NCI-H2227 (cell line): ENCODE measurements around the gene ADAP2.
A peak's percentile ranks its signal among the peaks of the same experiment; 100 is the strongest.
"Not testable (repeated sequence)": the region's sequence is repeated elsewhere in the genome, so short reads cannot be mapped to it uniquely, and the experiment has no call there.

Experiments
- DNase-seq: peaks from one replicate; lab custom pipeline; 2025; ENCODE audit not compliant: unreplicated experiment; lab: John Stamatoyannopoulos, UW

The ADAP2 gene, protein sequence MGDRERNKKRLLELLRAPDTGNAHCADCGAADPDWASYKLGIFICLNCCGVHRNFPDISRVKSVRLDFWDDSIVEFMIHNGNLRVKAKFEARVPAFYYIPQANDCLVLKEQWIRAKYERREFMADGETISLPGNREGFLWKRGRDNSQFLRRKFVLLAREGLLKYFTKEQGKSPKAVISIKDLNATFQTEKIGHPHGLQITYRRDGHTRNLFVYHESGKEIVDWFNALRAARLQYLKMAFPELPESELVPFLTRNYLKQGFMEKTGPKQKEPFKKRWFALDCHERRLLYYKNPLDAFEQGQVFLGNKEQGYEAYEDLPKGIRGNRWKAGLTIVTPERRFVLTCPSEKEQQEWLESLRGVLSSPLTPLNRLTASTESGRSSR

DNA sequence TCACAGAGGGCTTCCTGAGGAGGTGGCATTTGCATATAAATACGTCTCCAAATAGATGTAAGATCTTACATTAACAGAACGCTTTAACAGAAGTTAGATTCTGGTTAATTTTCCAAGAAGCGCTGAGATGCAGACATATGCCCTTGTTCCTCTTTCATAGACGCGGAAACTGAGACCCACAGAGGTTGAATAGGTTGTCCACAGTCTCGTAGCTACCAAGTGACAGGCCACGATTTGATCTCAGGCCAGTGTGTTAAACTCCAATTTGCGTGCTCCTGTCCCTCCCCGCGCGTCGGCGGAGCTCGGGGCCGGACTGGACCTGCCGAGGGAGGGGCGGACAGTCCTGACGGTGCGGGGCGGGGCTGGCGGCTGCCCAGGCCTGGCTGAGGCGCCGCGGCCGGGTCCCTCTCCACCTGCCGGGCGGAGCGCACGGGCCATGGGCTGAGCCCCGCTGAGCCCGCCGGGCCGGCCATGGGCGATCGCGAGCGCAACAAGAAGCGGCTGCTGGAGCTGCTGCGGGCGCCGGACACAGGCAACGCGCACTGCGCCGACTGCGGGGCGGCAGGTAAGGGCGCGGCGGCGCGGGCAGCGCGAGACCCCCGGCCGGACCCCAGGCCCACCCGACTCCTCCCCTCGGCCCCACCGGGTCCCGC, at the start of gene ADAP2:
ADAP2 (plus strand) TSS at position 402 of the 653 bp plus-strand sequence; CDS start at position 472, 70 bp downstream.
- DNase-seq = peak; percentile 21

DNA sequence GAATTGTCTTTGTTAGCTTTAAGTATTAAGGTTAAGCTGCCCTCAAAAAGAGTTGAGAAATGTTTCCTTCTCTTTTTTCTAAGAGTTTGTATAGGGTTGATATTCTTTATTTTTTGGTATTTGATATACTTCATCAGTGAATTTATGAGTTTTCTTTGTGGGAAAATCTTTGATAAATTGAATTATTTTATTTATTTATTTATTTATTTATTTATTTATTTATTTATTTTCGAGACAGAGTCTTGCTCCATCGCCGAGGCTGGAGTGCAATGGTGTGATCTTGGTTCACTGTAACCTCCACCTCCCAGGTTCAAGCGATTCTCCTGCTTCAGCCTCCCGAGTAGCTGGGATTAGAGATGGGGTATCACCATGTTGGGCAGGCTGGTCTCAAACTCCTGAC, 35.6 kb upstream of the ADAP2 start:
- DNase-seq = no peak

DNA sequence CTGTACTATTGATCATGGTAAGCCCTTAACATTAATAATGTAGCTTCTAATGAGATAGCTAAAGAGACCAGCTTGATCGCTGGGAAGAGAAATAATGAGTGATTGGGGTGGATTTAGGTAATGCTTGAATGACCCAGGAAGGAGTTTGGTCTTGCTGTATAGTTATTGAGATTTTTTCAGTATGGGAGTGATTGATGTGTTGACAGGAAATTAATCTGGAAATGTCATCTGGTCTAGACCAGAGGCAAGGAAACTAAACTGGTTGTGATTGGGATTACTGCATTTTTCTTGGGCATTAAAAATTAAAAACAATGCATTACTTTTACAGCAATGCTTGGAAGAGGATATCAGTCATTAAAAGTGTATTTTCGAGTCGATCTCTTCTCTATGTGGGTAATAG, 27.5 kb upstream of the ADAP2 start:
- no peak for DNase-seq

DNA sequence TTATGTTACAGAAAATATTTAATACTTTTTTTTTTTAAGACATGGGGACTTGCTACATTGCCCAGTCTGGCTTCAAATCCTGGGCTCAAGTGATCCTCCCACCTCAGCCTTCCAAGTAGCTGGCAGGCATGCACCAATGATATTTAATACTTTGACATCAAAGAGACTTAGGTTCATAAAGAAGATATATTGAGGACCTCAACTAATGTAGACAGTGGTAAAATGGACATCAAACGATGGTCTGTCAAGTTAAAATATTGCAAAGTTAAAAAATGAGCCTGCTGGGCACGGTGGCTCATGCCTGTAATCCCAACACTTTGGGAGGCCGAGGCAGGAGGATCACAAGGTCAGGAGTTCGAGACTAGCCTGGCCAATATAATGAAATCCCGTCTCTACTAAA, 24.4 kb upstream of the ADAP2 start:
- no peak for DNase-seq

DNA sequence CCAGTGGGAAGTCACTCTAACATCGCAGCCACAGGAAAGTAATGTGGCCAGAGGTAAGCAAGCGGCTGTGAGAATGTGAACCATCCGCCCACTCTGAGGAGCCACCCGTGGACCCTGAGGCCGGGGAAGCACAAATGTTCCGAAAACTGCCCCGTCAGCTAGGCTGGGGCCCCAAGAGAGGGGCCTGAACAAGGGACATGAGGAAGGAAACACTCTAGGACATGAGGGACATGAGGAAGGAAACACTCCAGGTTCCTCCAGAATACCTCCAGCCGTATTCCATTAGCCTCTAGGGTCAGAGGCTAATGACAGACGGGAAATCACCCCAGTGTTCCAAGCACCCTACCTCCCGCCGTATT, 16.0 kb upstream of the ADAP2 start:
- no peak for DNase-seq

DNA sequence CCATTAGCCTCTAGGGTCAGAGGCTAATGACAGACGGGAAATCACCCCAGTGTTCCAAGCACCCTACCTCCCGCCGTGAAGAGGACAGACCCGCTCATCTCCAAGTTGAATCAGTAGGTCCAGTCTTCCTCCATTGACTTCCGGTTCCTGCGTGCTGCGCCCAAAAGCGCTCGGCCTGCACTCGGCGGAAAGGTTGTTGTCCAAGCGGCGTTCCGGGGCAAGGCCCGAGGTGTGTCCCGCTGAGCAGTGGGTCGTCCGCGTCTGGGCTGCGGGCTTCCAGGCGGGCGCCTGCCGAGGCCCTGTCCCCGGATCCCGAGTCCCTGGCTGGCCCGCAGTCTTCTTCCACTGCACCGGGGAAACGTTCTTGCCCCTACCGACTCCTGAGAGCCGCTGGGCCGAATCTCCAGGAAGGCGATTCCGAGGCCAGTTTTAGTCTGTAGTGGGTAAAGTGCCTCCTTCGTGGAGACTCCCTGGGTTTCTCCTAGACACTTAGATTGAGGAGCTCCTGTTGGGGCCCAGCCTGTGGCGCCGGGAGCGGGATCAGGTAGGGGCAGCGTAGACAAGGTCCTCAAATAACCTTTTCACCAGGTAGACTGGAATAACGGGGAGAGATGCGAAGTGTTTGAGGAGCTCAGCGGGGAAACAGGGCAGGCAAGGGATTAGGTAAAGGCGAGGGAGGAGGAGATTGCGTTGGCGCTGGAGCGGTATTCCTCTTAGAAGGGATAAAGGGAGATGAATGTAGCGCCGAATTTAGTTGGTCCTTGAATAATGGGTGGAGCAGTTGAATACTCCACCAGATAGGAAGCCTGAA, 15.4 kb upstream of the ADAP2 start, which contains the start of gene TEFM:
TEFM (minus strand) TSS at position 138 of the 811 bp plus-strand sequence; CDS start at position 98, 40 bp downstream.
- peak; percentile 91 for DNase-seq

DNA sequence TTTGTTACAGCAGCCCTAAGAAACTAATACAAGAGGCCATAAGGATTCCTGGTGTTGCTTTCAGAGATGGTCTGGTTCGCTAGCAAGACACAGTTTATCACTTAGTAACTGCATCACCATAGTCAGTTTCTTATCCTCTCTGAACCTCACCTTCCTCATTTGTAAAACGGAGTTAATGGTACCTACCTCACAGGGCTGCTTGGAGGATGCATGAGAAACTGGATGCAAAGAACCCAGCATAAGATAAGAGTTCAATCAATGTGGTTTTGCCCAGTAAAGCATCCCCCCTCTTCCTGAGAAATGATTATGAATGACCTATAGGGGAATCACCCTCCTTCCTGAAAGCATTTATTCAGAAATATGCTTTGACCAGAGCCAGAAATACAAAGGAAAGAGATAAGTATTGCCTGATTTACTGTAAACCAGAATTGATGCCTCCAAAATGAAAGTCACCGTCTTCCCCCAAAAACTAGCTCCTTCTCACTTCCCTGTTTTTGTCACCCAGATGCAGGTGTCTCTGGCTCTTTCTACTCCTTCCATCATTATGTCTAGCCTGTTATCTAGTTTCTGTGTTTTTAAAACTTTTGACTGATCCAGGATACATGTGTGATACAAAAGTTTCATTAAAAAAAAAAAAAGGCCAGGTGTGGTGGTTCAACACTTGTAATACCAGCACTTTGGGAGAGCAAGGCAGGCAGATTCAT, 12.9 kb upstream of the ADAP2 start:
- DNase-seq = no peak

DNA sequence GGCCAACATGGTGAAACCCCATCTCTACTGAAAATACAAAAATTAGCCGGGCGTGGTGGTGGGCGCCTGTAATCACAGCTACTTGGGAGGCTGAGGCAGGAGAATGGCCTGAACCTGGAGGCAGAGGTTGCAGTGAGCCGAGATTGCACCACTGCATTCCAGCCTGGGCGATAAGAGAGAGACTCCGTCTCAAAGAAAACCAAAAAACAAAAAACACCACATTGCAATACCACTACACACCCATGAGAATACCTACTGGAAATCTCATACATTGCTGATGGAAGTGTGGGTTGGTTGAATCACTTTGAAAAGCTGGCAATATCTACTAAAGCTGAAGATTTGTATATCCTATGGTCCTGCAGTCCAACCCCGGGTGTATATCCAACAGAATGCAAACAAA, 11.6 kb upstream of the ADAP2 start:
- not testable (repeated sequence) for DNase-seq

DNA sequence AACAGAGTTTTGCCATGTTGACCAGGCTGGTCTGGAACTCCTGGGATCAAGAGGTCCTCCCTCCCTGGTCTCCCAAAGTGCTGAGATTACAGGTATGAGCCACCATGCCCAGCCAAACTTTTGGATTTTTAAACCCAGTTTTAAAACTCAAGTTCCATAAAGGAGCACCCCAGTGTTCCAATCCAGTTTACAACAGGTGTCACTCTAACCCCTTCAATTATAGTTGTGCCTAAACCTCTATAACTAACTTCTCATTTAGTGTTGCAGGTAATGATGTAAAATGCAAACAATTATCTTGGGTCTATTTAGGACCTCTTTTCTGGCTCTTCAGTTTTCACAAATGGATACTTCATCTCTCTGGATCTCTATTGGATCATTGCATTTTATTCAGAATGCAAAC, 7.8 kb upstream of the ADAP2 start:
- DNase-seq = no peak

DNA sequence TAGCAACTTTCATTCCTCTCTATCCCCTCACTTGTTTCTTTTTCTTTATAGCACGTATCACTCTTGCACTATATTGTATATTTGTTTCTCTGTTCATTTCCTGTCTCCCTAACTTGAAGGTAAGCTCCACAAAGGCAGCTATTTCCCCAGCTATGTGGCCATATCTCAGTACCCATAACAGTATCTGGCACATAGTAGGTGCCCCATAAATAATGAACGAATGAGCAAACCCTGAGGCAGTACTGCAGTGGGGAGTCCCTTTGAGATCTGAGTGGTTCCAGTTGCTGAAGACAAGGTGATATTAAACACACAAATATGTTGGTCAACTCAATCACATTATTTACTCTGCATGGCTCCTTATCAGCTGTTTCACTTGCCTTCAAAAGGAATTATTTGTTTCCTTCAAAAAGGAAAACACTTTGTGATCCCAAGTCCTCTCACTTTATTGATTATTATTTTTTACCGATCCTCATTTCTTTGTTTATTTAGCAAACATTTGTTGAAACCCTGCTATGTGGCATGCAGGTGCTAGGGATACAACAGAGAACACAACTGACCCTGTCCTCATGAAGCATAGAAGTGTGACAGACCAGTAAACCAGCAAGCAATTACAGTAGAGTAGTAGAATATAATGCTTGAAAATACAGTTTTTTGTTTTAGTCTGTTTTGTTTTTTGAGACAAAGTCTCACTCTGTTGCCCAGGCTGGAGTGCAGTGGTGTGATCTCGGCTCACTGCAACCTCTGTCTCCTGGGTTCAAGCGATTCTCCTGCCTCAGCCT, 5.7 kb upstream of the ADAP2 start:
- DNase-seq = no peak

DNA sequence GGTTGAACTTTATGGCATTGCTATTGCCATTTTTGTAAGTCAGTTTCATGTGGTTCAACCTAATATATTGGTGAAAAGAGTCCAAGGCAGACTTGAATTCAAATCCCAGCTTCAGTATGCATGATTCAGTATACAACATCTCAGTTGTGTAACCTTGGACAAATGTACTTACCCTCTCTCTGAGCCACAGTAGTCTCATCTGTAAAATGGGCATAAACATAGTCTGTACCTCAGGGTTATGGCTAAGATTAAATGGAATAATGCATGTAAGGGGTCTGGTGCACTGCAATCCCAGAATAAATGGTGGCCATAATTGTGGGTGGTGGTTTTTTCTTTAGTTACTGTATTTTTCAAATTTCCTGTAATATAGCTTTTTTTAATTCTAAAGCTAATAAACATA, 4.7 kb upstream of the ADAP2 start:
- DNase-seq = no peak

DNA sequence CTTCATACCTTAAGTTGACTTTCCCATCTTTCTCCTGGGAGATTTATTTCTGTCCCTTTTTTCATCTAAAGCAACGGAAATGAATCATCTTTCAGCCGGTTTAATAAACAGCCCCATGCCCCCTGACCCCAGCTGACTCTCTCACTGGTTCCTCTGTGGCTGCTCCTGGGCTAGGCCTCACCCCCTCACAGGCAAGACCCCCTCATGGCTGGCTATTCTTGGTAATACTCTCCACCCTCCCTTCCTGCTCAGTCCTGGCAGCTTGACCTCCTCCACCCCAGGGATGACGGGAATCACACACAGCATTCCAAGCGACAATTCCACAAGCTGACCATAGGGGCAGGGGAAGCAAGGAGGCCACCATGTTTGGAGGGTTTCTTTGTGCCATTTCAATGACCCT, 1.5 kb upstream of the ADAP2 start:
- no peak for DNase-seq

DNA sequence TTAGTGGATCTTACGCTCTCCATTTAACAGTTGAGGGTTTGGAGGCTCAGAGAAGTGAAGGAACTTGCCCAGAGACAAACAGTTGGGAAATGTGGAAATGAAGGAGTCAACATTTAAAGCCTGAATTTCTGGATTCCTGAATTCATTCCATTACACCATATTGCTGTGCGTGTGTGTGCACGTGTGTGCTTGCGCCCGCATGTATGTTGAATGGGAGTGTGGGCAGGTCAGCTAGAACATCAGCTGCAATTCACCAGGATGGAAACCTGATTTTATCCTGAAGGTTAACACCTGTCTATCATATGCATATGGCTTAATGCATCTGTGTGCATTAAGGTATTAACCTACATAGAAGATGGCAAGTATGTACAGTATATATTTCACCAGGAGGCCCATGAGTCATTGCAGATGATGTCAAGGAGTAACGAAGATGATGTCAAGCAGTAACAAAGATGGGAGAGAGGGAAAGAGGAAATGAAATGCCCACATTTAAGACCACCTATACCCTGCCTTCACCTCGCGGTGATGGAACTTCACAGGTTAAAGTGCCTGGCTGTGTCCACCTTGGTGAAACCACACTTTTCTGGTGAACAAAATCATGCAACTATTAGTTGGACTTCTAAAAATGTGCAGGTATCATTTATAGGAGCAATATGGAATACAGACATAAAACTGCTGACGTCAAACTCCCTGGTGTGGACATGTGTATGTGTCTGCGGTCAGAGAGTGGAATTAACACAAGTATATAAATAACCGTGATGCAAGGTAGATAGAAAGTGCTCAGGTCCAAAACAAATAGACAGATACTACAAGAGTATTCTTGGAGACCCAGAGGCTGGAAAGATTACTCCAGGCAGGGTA, 832 bp upstream of the ADAP2 start:
- no peak for DNase-seq

DNA sequence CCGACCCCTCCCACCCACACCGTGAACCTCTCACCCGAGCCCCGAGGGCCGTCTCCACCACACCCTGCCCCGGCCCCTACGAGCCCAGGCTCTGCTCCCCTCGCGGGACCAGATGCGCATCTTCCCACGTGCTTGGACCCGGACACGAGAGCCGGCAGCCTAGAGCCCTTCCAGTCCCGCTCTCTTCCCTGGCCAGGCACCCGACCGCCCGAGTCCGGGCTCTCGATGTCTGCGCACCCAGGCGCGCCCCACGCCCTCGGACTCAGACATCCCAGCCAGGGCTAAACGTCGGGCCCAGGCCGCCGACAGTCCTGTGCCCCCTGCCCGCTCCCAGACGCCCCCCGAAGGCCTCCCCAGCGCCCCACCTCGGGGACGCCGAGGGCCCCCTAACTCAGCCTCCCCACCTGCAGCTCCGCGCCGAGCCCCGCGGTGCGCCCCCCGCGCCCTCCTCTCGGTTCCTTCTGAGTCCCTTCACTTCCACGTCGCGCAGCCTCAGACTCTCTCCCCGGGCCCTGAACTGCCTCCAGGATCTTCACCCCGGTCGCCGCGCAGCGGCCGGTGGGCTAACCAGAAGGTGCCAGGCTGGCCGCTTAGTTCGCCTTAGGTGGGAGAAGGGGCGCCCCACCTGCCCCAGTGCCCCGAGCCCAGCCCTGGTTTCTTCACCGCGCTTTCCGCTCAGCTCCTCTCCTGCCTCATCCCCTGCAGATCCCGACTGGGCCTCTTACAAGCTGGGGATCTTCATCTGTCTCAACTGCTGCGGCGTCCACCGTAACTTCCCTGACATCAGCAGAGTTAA, 688 bp downstream of the ADAP2 start:
- DNase-seq = no peak

DNA sequence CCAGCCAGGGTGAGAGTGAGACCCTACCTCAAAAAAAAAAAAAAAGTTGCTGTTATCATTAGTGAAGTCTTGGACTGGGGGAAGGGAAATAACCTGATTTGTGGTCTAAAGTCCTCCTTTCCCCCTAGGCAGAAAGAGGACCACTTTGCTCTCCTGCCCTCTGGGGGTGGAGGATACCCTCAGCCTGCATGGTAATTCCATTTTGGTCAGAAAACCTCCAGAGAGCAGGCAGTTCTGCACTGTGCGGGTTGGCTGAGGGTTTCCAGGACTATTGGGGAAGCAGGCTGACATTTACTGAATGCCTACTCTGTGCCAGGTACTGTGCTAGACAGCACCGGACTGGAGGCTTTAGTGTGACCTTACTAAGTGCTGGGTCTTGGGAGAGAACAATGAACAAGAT, 2.6 kb downstream of the ADAP2 start:
- no peak for DNase-seq

DNA sequence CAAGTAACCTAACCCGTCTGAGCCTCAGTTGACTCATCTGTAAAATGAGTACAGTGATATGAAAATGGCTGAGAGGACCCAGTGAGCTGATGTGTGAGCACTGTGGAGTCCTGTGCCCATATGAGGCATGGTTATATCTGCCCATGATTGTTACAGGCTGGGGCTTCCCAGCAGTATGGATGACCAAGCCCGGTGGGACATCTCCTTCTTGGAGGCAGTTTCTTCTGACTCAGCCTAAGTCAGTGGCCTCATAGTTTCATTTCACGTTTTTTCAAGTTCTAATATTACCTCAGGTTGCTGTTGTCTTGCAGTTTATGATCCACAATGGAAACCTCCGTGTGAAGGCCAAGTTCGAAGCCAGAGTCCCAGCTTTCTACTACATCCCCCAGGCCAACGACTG, 4.8 kb downstream of the ADAP2 start:
- DNase-seq = no peak

DNA sequence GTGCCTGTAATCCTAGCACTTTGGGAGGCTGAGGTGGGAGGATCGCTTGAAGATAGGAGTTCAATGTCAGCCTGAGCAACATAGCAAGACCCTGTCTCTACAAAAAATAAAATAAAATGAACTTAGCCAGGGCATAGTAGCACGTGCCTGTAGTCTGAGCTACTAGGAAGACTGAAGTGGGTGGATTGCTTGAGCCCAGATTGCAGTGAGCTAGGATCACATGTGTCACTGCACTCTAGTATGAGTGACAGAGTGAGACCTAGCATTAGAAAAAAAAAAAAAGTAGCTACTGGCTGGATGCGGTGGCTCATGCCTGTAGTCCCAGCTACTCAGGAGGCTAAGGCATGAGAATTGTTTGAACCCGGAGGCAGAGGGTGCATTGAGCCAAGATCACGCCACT, 6.0 kb downstream of the ADAP2 start:
- DNase-seq = no peak

DNA sequence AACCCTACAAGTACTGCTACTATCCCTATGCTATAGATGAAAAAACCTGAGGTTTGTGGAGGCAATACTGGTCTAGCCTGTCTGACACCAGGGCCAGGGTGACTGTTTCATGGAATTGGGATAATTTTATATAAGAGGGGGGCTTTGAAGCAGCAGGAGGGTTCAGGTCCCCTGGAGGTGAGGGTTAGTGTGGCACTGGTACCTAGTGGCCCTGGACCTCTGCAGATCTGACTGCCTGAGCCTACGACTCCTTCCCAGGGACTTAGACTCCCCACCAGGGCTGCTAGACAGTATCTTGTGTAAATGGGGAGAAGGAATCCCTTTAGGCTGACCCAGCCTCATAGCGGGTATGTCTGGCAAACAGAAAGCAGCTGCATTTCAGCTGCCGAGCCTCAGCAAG, 6.8 kb downstream of the ADAP2 start:
- DNase-seq = no peak
